Measurements from ENCODE around the gene GALNS. TPM values are rescaled to one million over a fixed set of nuclear protein-coding genes. Genes with fewer than 3 reads are reported as not detected.

Gene GALNS
- total and polyA plus RNA-seq, 2 experiments from 2014 or later = 9.7 to 18.8 TPM

DNA sequence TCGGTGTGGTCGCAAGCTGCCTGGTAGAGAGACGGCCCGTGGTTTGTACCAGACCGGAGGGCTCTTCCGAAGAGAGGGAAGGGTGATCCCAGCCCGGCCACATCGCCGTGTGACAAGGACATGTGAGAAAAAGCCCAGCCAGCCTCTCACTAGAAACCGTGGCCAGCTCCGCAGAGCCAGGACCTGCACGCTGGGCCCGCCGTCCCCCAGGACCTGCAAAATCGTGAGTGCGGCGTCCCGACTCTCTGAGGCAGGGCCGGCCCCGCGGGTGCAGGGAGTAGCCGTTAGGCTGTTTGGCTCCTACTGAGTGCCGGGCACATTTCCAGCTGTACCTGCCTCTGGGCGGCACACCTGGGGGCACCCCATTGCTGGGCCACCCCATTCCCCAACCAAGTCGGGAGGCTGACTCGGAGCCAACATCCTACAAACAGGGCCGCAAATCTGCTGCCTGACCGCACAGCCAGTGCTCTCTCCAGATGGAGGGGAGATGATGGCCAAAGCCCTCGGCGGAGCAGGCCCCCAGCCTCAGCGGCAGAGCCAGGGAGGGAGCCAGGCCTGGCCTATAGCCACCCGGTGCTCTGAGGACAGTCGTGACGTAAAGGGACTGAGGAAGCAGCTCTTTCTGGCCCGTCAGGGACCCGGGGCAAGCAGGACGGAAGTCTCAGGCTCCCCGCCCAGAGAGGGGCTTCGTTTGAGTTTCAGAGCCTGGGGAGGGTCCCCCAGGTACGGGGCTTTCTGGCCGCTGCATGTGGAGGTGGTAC, 43.3 kb upstream of the GALNS start (continued):
- TF ChIP-seq, protein P1, sequence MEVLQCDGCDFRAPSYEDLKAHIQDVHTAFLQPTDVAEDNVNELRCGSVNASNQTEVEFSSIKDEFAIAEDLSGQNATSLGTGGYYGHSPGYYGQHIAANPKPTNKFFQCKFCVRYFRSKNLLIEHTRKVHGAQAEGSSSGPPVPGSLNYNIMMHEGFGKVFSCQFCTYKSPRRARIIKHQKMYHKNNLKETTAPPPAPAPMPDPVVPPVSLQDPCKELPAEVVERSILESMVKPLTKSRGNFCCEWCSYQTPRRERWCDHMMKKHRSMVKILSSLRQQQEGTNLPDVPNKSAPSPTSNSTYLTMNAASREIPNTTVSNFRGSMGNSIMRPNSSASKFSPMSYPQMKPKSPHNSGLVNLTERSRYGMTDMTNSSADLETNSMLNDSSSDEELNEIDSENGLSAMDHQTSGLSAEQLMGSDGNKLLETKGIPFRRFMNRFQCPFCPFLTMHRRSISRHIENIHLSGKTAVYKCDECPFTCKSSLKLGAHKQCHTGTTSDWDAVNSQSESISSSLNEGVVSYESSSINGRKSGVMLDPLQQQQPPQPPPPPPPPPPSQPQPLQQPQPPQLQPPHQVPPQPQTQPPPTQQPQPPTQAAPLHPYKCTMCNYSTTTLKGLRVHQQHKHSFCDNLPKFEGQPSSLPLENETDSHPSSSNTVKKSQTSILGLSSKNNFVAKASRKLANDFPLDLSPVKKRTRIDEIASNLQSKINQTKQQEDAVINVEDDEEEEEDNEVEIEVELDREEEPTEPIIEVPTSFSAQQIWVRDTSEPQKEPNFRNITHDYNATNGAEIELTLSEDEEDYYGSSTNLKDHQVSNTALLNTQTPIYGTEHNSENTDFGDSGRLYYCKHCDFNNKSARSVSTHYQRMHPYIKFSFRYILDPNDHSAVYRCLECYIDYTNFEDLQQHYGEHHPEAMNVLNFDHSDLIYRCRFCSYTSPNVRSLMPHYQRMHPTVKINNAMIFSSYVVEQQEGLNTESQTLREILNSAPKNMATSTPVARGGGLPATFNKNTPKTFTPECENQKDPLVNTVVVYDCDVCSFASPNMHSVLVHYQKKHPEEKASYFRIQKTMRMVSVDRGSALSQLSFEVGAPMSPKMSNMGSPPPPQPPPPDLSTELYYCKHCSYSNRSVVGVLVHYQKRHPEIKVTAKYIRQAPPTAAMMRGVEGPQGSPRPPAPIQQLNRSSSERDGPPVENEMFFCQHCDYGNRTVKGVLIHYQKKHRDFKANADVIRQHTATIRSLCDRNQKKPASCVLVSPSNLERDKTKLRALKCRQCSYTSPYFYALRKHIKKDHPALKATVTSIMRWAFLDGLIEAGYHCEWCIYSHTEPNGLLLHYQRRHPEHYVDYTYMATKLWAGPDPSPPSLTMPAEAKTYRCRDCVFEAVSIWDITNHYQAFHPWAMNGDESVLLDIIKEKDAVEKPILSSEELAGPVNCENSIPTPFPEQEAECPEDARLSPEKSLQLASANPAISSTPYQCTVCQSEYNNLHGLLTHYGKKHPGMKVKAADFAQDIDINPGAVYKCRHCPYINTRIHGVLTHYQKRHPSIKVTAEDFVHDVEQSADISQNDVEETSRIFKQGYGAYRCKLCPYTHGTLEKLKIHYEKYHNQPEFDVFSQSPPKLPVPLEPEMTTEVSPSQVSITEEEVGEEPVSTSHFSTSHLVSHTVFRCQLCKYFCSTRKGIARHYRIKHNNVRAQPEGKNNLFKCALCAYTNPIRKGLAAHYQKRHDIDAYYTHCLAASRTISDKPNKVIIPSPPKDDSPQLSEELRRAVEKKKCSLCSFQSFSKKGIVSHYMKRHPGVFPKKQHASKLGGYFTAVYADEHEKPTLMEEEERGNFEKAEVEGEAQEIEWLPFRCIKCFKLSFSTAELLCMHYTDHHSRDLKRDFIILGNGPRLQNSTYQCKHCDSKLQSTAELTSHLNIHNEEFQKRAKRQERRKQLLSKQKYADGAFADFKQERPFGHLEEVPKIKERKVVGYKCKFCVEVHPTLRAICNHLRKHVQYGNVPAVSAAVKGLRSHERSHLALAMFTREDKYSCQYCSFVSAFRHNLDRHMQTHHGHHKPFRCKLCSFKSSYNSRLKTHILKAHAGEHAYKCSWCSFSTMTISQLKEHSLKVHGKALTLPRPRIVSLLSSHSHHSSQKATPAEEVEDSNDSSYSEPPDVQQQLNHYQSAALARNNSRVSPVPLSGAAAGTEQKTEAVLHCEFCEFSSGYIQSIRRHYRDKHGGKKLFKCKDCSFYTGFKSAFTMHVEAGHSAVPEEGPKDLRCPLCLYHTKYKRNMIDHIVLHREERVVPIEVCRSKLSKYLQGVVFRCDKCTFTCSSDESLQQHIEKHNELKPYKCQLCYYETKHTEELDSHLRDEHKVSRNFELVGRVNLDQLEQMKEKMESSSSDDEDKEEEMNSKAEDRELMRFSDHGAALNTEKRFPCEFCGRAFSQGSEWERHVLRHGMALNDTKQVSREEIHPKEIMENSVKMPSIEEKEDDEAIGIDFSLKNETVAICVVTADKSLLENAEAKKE (CRISPR knock-in tag; IDR thresholded peaks at IDR 0.05) = no peak
- TF ChIP-seq, protein P2, sequence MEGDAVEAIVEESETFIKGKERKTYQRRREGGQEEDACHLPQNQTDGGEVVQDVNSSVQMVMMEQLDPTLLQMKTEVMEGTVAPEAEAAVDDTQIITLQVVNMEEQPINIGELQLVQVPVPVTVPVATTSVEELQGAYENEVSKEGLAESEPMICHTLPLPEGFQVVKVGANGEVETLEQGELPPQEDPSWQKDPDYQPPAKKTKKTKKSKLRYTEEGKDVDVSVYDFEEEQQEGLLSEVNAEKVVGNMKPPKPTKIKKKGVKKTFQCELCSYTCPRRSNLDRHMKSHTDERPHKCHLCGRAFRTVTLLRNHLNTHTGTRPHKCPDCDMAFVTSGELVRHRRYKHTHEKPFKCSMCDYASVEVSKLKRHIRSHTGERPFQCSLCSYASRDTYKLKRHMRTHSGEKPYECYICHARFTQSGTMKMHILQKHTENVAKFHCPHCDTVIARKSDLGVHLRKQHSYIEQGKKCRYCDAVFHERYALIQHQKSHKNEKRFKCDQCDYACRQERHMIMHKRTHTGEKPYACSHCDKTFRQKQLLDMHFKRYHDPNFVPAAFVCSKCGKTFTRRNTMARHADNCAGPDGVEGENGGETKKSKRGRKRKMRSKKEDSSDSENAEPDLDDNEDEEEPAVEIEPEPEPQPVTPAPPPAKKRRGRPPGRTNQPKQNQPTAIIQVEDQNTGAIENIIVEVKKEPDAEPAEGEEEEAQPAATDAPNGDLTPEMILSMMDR (conservative IDR thresholded peaks at IDR 0.05; ENCODE audit: low read depth in 2 of 2) = no peak
- no peak for TF ChIP-seq JUNB (IDR thresholded peaks at IDR 0.05; ENCODE audit: unreplicated experiment)
- no peak for TF ChIP-seq ZNF114 (CRISPR knock-in tag; IDR thresholded peaks at IDR 0.05)
- no peak for TF ChIP-seq ZNF331 (CRISPR knock-in tag; IDR thresholded peaks at IDR 0.05; ENCODE audit: low read depth)

DNA sequence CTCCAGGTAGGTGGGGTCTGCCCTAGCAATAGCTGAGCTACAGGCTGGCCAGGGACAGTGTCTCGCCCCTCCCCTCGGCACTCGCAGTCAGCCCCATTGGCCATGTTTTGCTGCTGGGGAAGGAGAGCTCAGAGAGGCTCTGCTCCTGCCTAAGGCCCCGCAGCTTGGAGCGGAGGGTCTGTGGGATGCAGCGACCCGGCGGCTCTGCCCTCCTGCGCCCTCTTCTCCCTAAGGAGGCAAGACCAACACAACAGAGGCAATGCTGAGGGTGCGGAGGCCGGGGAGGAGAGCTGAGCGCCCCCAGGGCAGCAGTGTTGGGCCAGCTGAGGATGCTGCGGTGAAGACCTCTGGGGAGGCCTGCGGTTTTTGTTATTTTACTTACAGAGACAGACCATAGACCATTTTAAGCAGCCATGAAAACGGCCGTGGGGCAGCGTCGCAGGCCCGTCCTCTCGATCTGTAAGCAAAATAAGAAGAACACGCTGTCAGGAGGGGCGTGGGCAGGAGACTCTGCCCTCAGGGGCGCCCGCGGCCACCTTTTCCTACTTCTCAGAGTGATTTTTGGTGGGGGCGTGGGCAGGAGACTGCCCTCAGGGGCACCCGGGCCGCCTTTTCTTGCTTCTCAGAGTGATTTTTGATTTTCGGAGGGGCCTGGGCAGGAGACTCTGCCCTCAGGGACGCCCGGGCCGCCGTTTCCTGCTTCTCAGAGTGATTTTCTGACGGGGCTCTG, 41.1 kb upstream of the GALNS start:
- H3K79me2 ChIP-seq (replicated peaks; ENCODE audit: insufficient read depth) = no peaks in the 10 kb centered on the region
- no peaks in the 10 kb centered on the region for H3K27me3 ChIP-seq (ENCODE audit: insufficient read depth)
- no peak overlapping the region for H3K27ac Mint-ChIP-seq
- peaks cover 3% of the 10 kb centered on the region; the same call in 1 of the 3 replicates for H3K4me1 Mint-ChIP-seq
- no peaks in the 10 kb centered on the region for H3K4me1 ChIP-seq (ENCODE audit: insufficient read depth)
- H3K36me3 ChIP-seq (ENCODE audit: insufficient read depth) = no peaks in the 10 kb centered on the region
- ATAC-seq (no peak), DNase-seq (ENCODE audit: low spot score) (no peak)
- H3K27ac ChIP-seq (ENCODE audit: low read depth) = no peak overlapping the region
- no peaks in the 10 kb centered on the region for H3K9me2 ChIP-seq (ENCODE audit: insufficient read depth)
- H3F3A ChIP-seq (replicated peaks; ENCODE audit: low read depth) = no peaks in the 10 kb centered on the region
- H4K20me1 ChIP-seq (replicated peaks; ENCODE audit: insufficient read depth) = no peaks in the 10 kb centered on the region
- H3K9me3 Mint-ChIP-seq = no peaks in the 10 kb centered on the region
- no peak overlapping the region for H3K4me2 ChIP-seq
- no peak overlapping the region for H2AFZ ChIP-seq
- no peak overlapping the region for H3K4me3 ChIP-seq
- H3K36me3 Mint-ChIP-seq (ENCODE audit: low read depth) = no peaks in the 10 kb centered on the region
- H3K4me3 Mint-ChIP-seq = no peak overlapping the region
- peaks cover 3% of the 10 kb centered on the region for H3K27me3 Mint-ChIP-seq (ENCODE audit: insufficient read depth, low read depth, poor library complexity)
- TF ChIP-seq POLR2AphosphoS5 (IDR thresholded peaks at IDR 0.05; ENCODE audit: low read depth) = no peak

Data from GM23338 (cell line).